ENCODE measurements around the gene MED20.

DNA sequence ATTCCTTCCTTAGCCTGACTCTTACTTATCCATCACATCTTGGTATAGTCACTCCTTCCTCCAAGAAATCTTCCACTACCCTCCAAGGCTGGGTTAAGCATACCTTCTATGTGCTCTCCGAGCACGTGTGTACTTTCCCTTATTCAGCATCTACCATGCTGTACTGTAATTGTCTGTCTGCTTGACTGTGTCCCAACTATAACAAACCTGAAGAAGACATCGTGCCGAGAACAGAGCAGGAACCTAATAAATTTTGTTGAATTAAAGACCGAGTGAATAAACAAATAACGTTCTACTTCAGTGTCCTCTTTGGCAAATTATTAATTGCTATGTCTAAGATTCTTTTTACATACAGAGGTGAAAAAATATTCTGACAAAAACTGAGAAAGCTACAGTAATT is 61.6 kb downstream of the MED20 start:
- TF ChIP-seq, protein P1, sequence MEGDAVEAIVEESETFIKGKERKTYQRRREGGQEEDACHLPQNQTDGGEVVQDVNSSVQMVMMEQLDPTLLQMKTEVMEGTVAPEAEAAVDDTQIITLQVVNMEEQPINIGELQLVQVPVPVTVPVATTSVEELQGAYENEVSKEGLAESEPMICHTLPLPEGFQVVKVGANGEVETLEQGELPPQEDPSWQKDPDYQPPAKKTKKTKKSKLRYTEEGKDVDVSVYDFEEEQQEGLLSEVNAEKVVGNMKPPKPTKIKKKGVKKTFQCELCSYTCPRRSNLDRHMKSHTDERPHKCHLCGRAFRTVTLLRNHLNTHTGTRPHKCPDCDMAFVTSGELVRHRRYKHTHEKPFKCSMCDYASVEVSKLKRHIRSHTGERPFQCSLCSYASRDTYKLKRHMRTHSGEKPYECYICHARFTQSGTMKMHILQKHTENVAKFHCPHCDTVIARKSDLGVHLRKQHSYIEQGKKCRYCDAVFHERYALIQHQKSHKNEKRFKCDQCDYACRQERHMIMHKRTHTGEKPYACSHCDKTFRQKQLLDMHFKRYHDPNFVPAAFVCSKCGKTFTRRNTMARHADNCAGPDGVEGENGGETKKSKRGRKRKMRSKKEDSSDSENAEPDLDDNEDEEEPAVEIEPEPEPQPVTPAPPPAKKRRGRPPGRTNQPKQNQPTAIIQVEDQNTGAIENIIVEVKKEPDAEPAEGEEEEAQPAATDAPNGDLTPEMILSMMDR (IDR thresholded peaks at IDR 0.05), result no peak
- TF ChIP-seq POLR2A (IDR thresholded peaks at IDR 0.05), result no peak

Data from testis (tissue), 2 donors.